ENCODE measurements around the gene CUL4B.
A peak's percentile ranks its signal among the peaks of the same experiment; 100 is the strongest.
"Not testable (repeated sequence)": the region's sequence is repeated elsewhere in the genome, so short reads cannot be mapped to it uniquely, and the experiment has no call there.

CUL4B gene

GRCh38 chrX:120522820-120523219, 37.9 kb downstream of the CUL4B start:
- DNase-seq (ENCODE audit: low read depth in 3 of 3) = no peak

GRCh38 chrX:120517936-120518335, 42.8 kb downstream of the CUL4B start:
- no peak for DNase-seq (ENCODE audit: low read depth in 3 of 3)

DNA sequence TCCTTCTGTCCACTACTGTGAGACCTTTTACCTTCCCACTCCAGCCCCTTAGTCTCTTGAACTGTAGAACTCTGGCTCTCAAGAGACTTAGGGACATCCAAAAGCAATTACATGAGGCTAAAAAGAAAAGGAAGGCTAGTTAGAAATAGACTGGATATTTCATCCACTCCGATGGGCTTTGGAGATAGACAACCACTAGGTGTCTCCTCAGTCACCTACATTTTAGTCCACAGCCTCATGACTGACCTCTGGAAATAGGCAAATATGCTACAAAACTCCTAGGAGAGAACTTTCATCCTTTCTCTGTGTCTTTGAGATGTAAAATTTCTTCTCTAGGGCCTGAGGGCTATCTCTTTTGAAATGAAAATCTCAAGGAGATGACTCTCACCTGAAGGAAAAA, 46.5 kb downstream of the CUL4B start:
- no peak for DNase-seq (ENCODE audit: low read depth in 3 of 3)

DNA sequence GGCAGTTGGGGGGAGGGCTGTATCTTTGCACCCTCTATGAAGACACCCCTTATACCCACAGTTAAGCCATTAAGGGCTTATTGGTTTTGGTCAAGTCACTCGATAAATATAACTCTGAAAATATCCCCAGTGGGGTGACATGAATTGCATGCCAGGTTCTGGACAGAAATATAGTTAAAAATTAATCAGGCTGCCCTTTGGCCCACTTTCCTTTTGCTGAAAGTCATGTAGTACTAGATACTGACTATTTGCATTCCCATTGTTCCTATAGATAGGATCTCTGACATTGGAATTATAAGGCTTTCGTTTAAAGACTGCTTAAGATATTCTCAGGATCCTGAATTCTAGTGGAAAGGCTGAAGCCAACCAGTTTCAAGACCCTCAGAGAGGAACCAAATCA, 48.1 kb downstream of the CUL4B start:
- DNase-seq (ENCODE audit: low read depth in 3 of 3) = no peak

DNA sequence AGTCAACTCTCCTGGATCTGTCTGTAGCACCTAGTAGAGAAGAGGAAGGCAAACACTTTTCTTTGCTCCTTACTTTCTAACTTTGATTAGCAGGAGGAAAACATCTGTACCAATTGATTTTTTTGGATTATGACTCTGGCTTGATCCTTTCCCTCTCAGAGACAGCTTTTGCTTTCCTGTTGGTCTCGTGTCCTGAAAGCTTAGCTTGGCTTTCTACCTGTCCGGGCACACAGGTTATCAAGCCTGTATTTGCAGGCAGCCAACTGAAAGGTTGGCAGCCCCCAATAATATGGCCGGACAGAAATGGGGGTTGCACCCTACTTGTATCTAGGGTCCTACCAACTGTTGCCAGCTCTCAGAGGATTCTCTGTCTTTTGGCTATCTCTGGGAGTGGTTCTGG, 48.5 kb downstream of the CUL4B start:
- DNase-seq (ENCODE audit: low read depth in 3 of 3) = no peak

DNA sequence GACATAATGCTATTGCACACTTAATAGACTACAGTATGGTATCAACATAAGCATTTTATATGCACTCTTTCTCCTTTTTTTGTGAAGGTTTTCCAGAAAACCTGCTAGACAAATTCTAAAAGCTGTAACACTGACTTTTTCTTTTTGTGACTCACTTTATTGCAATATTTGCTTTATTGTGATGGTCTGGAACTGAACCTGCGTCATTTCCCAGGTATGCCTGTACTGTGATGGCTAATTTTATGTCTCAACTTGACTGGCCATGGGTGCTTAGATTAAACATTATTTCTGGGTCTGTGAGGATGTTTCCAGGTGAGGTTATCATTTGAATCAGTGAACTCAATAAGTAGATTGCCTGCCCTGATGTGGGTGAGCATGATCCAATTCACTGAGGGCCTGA, 56.2 kb downstream of the CUL4B start:
- no peak for DNase-seq (ENCODE audit: low read depth in 3 of 3)

GRCh38 chrX:120499301-120500072, 61.3 kb downstream of the CUL4B start:
- no peak for DNase-seq (ENCODE audit: low read depth in 3 of 3)

DNA sequence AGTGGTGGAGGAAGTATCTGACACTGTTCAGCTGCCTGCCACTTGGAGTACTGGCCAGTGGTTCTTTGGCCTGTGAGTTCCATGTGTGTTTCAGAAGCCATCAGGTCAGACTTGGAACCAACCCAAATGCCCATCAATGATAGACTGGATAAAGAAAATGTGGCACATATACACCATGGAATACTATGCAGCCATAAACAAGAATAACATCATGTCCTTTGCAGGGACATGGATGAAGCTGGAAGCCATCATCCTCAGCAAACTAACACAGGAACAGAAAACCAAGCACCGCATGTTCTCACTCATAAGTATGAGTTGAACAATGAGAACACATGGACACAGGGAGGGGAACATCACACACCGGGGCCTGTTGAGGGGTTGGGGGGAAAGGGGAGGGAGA, 70.6 kb downstream of the CUL4B start:
- DNase-seq (ENCODE audit: low read depth in 3 of 3) = not testable (repeated sequence)

DNA sequence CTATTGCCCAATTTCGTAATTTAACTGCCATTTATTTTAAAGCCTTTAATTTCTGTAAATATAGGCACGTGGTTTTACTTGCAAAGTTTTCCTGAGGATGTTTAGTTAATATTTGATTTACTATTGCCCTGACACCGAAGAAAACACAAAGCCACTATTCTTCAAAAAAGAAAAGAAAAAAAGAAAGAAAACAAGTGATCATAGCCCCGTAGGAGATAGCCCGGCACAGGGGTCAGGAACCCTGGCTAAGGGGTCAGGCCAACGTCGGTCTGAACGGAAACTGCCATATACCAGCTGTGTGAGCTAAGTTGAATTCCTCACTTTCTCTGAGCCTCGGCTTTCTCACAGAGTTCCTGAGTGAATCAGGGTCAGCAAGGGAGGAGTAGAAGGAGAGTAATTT, 74.0 kb downstream of the CUL4B start:
- DNase-seq (ENCODE audit: low read depth in 3 of 3) = no peak

DNA sequence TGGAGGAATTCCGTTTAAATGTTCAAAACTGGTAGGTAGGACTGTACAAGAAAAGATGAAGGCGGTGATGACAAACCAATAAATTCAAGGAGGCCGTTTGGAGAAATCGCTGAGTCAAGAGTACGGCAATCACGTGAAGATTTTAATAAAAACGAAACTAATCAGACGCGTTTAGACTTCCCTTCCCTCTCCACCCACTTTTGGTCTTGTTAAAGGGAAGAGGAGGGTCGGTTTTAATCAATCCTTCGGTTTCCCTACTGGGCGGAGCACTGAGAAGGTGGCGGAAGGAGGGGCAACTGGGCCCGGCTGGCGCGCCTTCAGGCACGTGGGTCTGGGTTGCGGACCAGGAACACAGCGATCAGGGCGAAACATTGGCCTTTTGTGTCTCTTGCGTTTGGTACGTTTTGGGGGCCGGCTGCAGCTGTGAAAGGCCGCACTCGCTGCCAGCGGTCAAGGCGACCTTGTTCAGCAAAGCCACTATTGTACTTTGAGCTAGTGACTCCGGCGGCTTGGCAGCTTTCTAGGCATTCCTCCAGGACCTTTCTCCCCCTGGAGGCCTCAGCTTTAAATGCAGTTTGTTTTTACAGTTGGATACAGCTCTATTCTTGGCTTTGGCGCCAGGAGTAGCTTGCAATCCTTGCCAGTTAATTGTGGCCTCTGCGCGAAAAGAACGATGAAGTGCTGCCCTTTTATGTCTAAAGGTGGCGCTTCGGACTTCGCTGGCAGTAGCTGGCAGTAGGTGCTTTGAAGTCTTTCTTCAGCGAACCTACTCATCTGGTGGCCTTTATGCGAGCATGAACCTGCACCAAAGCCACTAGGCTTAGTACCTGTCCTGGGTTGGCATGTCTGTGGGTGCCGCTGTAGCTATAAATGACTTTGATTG, 74.9 kb downstream of the CUL4B start:
- peak; percentile 6 to 33 (median 27) for DNase-seq (ENCODE audit: low read depth in 3 of 3)

- no peak for DNase-seq (ENCODE audit: low read depth in 3 of 3)
Measured at GRCh38 chrX:120485315-120485637, 75.5 kb downstream of the CUL4B start.

DNA sequence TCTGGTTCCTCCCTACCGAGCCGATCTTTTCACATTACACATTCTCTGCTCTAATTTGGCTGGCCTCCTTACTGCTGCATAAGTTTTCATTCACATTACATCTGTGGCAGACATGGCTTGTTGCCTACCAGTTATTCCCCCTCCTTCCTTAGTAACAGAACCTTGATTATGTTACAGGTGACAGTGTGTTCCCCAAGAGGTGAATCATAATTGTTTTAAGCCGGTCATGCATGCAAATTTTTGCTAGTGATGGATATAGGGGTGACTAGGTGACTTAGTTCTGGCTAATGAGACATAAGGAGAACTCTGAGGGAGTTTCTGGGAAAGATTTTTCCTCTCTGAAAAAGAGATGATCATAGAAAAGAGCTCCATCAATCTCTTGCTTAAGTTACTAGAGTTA, 83.3 kb downstream of the CUL4B start:
- DNase-seq (ENCODE audit: low read depth in 3 of 3) = no peak

DNA sequence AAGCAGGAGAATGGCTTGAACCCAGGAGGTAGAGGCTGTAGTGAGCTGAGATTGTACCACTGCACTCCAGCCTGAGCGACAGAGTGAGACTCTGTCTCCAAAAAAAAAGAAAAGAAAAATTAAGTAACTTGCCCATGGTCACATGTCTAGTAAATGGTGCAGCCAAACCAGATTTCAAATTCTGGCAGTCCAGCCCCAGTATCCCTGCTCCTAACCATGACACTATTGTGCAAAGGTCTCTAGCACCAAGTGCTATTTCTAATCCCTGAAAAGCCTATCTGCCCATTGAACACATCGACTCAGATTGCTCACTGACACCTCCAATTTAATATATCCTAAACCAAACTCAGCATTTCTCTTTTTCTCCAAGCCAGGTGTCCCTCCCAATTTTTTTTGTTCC, 84.0 kb downstream of the CUL4B start:
- no peak for DNase-seq (ENCODE audit: low read depth in 3 of 3)

DNA sequence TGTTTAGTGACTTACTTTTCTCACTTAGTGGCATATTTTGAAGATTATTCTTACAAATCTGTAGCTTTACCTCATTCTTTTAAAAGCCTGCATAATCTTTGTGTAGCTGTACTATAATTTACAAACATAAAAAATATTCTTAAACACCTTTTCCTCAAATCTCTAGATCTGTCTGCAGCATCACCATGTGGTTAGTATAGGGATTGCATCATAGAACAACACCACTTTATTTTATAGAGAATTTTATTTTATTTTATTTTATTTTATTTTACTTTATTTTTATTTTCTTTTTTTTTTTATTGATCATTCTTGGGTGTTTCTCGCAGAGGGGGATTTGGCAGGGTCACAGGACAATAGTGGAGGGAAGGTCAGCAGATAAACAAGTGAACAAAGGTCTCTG, 85.3 kb downstream of the CUL4B start:
- DNase-seq (ENCODE audit: low read depth in 3 of 3) = not testable (repeated sequence)

Data from stimulated activated CD4-positive, alpha-beta T cell treated with anti-CD3 and anti-CD28 coated beads, TNF-alpha, amount 100 ng/mL, for 48 hours (primary cell).